Measurements from ENCODE around the gene SIRT4. TPM values are rescaled to one million over a fixed set of nuclear protein-coding genes. Genes with fewer than 3 reads are reported as not detected.

Gene SIRT4
- total and polyA plus RNA-seq, 2 of the 8 experiments (the other 6 are each of a cell fraction or from before 2014, with no cell fraction given), result 3.8 to 4.1 TPM

DNA sequence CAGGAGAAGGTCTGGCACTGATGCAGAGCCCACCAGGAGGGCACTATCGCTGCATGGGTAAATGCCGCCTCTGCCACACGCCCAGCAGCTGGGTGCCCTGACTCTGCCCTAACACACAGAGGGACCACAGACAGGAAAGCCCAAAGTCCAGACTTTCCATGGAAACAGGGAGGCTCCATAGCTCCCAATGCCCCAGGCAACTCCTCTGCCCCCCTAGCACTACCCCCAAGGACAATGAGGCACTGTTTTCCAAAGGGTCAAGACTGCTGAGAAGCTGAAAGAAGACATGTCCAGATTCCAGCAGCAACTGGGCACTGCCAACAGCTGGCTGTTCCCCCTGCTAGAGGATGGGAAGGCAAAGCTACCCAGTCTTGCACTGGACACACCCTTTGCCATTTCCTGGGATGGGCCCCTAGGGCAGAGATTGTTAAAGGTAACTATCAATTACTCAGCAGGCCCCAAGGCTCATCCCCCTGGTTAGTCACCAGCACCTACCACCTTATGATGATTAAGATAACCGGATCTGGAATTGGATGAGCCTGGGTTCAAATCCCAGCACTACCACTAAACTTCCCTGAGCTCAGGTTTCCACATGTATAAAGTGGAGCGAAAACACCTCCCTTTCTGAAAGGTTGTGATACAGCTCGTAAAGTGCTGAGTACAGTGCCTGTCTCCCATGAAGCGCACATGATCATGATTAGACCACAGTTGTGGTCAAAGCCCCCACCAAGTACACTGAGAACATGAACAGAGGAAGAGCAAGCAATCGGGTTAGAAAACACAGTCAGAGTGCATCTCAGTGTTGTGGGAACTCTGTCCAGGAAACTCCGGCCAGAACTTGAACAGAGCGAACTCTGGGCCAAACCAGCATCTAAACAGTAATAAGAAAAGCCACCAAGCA lies 39.9 kb upstream of the SIRT4 start (continued):
- TF ChIP-seq, protein P1, sequence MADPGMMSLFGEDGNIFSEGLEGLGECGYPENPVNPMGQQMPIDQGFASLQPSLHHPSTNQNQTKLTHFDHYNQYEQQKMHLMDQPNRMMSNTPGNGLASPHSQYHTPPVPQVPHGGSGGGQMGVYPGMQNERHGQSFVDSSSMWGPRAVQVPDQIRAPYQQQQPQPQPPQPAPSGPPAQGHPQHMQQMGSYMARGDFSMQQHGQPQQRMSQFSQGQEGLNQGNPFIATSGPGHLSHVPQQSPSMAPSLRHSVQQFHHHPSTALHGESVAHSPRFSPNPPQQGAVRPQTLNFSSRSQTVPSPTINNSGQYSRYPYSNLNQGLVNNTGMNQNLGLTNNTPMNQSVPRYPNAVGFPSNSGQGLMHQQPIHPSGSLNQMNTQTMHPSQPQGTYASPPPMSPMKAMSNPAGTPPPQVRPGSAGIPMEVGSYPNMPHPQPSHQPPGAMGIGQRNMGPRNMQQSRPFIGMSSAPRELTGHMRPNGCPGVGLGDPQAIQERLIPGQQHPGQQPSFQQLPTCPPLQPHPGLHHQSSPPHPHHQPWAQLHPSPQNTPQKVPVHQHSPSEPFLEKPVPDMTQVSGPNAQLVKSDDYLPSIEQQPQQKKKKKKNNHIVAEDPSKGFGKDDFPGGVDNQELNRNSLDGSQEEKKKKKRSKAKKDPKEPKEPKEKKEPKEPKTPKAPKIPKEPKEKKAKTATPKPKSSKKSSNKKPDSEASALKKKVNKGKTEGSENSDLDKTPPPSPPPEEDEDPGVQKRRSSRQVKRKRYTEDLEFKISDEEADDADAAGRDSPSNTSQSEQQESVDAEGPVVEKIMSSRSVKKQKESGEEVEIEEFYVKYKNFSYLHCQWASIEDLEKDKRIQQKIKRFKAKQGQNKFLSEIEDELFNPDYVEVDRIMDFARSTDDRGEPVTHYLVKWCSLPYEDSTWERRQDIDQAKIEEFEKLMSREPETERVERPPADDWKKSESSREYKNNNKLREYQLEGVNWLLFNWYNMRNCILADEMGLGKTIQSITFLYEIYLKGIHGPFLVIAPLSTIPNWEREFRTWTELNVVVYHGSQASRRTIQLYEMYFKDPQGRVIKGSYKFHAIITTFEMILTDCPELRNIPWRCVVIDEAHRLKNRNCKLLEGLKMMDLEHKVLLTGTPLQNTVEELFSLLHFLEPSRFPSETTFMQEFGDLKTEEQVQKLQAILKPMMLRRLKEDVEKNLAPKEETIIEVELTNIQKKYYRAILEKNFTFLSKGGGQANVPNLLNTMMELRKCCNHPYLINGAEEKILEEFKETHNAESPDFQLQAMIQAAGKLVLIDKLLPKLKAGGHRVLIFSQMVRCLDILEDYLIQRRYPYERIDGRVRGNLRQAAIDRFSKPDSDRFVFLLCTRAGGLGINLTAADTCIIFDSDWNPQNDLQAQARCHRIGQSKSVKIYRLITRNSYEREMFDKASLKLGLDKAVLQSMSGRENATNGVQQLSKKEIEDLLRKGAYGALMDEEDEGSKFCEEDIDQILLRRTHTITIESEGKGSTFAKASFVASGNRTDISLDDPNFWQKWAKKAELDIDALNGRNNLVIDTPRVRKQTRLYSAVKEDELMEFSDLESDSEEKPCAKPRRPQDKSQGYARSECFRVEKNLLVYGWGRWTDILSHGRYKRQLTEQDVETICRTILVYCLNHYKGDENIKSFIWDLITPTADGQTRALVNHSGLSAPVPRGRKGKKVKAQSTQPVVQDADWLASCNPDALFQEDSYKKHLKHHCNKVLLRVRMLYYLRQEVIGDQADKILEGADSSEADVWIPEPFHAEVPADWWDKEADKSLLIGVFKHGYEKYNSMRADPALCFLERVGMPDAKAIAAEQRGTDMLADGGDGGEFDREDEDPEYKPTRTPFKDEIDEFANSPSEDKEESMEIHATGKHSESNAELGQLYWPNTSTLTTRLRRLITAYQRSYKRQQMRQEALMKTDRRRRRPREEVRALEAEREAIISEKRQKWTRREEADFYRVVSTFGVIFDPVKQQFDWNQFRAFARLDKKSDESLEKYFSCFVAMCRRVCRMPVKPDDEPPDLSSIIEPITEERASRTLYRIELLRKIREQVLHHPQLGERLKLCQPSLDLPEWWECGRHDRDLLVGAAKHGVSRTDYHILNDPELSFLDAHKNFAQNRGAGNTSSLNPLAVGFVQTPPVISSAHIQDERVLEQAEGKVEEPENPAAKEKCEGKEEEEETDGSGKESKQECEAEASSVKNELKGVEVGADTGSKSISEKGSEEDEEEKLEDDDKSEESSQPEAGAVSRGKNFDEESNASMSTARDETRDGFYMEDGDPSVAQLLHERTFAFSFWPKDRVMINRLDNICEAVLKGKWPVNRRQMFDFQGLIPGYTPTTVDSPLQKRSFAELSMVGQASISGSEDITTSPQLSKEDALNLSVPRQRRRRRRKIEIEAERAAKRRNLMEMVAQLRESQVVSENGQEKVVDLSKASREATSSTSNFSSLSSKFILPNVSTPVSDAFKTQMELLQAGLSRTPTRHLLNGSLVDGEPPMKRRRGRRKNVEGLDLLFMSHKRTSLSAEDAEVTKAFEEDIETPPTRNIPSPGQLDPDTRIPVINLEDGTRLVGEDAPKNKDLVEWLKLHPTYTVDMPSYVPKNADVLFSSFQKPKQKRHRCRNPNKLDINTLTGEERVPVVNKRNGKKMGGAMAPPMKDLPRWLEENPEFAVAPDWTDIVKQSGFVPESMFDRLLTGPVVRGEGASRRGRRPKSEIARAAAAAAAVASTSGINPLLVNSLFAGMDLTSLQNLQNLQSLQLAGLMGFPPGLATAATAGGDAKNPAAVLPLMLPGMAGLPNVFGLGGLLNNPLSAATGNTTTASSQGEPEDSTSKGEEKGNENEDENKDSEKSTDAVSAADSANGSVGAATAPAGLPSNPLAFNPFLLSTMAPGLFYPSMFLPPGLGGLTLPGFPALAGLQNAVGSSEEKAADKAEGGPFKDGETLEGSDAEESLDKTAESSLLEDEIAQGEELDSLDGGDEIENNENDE (IDR thresholded peaks at IDR 0.05; ENCODE audit: insufficient replicate concordance, low read length), result no peak
- no peak for TF ChIP-seq CHD1 (IDR thresholded peaks at IDR 0.05; ENCODE audit: low read depth, low read length)
- TF ChIP-seq YY1 (IDR thresholded peaks at IDR 0.05; ENCODE audit: low read depth, low read length), result no peak
- TF ChIP-seq, protein P2, sequence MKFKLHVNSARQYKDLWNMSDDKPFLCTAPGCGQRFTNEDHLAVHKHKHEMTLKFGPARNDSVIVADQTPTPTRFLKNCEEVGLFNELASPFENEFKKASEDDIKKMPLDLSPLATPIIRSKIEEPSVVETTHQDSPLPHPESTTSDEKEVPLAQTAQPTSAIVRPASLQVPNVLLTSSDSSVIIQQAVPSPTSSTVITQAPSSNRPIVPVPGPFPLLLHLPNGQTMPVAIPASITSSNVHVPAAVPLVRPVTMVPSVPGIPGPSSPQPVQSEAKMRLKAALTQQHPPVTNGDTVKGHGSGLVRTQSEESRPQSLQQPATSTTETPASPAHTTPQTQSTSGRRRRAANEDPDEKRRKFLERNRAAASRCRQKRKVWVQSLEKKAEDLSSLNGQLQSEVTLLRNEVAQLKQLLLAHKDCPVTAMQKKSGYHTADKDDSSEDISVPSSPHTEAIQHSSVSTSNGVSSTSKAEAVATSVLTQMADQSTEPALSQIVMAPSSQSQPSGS (IDR thresholded peaks at IDR 0.05; ENCODE audit: low read length), result no peak
- TF ChIP-seq GABPA (IDR thresholded peaks at IDR 0.05; ENCODE audit: borderline replicate concordance, insufficient read depth, low read length), result no peak

All from H1 (cell line).